Measurements from ENCODE around the gene TMEM179.

Gene TMEM179

DNA sequence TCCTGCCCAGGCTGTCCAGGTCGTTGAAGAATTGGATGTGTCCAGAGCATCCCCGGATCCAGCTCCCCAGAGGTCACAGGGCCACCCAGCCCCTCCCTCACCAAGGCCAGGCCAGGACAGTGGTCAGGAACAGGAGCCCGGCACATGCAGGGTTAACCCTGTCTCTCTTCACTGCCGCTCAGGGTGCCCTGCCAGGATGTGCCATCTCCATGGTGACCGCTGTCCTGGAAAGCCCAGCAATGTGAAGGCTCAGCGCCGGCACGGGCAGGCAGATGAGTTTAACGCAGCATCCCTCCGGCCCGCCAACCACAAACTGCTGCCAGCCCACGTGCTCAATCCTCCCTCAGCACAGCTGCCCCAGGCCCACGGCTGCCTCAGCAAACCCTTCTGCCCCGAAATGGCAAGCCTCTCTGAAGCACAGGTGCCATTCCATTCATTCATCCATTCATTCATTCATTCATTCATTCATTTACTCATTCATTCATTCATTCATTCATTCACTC lies 4.4 kb downstream of the TMEM179 start:
- TF ChIP-seq, protein P1, sequence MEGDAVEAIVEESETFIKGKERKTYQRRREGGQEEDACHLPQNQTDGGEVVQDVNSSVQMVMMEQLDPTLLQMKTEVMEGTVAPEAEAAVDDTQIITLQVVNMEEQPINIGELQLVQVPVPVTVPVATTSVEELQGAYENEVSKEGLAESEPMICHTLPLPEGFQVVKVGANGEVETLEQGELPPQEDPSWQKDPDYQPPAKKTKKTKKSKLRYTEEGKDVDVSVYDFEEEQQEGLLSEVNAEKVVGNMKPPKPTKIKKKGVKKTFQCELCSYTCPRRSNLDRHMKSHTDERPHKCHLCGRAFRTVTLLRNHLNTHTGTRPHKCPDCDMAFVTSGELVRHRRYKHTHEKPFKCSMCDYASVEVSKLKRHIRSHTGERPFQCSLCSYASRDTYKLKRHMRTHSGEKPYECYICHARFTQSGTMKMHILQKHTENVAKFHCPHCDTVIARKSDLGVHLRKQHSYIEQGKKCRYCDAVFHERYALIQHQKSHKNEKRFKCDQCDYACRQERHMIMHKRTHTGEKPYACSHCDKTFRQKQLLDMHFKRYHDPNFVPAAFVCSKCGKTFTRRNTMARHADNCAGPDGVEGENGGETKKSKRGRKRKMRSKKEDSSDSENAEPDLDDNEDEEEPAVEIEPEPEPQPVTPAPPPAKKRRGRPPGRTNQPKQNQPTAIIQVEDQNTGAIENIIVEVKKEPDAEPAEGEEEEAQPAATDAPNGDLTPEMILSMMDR (IDR thresholded peaks at IDR 0.05; ENCODE audit: control insufficient read depth, insufficient read depth, low read depth, low read length, missing control alignments), result no peak
- H3K4me3 ChIP-seq (ENCODE audit: control insufficient read depth, low read depth, low read length), result no peak overlapping the region
- no peak for DNase-seq (ENCODE audit: low read depth)

DNA sequence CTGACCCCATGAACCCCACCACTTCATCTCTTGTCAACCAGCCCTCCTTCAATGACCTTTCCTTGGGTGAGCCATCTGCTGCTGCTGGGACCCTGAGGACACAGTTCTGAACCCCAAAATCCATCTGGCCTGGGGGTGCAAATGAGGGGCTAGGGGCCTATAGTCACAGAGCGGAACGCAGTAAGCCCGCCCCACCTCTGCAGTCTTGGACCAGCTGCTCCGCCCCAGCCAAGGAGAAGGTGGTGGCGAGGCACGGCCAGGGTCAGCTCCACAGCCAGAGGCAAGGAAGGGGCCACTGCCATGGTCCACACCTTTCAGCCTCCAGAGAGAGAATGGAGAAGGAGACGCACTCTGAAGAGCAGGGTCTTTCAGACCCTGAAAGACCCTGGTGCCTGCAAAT lies 5.1 kb downstream of the TMEM179 start:
- no peak overlapping the region for H3K4me3 ChIP-seq (ENCODE audit: control insufficient read depth, low read depth, low read length)
- no peak for DNase-seq (ENCODE audit: low read depth)
- TF ChIP-seq, protein P1 (IDR thresholded peaks at IDR 0.05; ENCODE audit: control insufficient read depth, insufficient read depth, low read depth, low read length, missing control alignments), result no peak

DNA sequence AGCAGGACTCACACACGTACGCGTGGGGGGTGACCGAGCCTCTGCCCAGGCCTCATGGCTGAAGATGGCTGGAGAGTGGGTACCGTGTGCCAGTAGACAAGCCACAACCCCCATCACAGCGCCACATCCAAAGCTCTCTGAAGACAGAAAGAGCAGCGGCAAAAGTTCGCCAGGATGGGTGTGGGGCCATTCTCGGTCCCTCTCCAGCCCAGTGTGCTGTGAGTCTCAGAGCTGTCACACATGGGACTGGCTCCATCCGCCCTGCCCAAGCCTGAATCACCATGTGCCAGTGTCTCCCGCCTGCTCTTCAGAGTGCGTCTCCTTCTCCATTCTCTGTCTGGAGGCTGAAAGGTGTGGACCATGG lies 5.7 kb downstream of the TMEM179 start:
- DNase-seq (ENCODE audit: low read depth), result no peak
- TF ChIP-seq, protein P1 (IDR thresholded peaks at IDR 0.05; ENCODE audit: control insufficient read depth, insufficient read depth, low read depth, low read length, missing control alignments), result no peak
- H3K4me3 ChIP-seq (ENCODE audit: control insufficient read depth, low read depth, low read length), result no peak overlapping the region

DNA sequence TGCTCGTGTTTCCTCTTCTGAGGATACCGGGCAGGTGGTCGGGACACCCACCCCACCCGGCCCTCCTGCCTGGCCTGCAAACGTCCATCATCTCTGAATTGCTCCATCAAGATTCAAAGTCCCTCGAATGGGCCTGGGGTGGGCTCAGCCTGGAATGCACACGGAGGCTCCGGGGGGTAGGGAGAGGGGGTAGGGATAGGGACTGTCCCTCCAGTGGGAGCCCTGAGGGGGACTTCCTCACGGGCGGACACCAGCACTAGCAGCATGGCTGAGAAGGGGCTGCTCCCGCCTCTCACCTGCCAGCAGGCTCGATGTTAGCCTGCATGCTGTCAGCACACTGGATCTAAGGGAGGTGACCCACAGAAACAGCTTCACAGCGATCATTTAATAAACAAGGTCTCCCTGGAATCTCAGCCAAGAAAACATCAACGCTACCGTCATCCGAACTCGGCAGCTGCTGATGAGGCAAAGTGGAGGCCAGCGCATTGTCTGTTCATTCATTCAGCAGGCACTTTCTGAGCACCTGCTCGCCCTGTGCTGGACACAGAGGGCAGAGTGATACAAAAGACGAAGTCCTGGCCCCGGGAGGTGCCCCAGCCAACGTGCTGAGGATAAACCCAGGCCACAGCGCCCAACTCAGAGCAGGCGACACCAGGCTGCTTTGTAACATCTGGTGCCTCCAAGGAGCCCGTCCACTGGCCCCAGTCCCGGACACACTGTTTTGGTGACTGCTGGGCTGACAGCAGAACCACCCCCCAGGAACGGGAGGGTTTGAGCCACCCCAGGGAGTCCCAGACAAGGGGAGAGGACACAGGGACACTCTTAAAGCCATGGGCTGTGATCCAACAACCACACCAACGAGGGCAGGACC lies 6.3 kb downstream of the TMEM179 start:
- TF ChIP-seq, protein P1 (IDR thresholded peaks at IDR 0.05; ENCODE audit: control insufficient read depth, insufficient read depth, low read depth, low read length, missing control alignments), result no peak
- DNase-seq (ENCODE audit: low read depth), result no peak
- no peak overlapping the region for H3K4me3 ChIP-seq (ENCODE audit: control insufficient read depth, low read depth, low read length)

DNA sequence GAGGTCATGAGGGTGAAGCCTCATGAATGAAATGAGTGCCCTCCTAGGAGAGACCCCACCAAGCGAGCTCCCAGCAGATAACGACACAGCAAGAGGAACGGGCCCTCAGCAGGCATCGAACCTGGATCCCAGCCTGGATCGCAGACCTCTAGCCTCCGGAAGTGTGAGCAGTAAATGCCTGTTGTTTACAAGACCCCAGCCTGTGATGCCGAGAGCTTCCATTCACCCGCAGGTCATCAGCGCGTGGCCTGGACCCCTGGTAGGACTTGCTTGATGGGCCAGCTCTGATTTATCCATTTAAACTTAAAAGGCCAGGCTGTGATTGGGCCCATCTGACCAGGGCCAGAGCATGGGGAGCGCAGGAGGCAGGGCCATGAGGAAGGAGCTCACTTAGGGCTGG lies 7.0 kb downstream of the TMEM179 start:
- TF ChIP-seq, protein P1 (IDR thresholded peaks at IDR 0.05; ENCODE audit: control insufficient read depth, insufficient read depth, low read depth, low read length, missing control alignments), result no peak
- DNase-seq (ENCODE audit: low read depth), result no peak
- no peak overlapping the region for H3K4me3 ChIP-seq (ENCODE audit: control insufficient read depth, low read depth, low read length)

DNA sequence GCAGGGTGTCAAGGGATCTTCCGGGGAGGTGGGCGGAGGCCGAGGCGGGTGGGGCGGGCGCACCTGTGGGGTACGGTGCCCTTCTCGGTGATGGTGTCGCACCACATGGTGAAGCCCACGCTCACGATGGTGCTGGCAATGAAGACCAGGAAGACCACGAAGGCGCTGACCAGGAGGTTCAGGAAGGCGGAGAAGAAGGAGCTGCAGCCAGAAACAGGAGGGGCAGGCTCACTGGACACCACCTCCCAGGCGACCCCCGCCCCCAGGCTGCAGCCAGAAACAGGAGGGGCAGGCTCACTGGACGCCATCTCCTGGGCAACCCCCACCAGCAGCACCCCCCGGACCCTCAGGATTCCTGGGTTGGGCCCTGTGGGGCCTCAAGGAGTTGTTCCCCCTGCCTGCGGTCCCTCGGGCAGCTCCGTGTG lies 7.6 kb downstream of the TMEM179 start:
- DNase-seq (ENCODE audit: low read depth), result no peak

More for the DNA sequence above, 7.6 kb downstream of the TMEM179 start:
- no peak overlapping the region for H3K4me3 ChIP-seq (ENCODE audit: control insufficient read depth, low read depth, low read length)
- TF ChIP-seq, protein P1 (IDR thresholded peaks at IDR 0.05; ENCODE audit: control insufficient read depth, insufficient read depth, low read depth, low read length, missing control alignments), result no peak

Measured in AG09309 (cell line).